Renal pelvis (tissue), 4 donors: ENCODE data around the gene HOXC10. TPM values are rescaled to one million over a fixed set of nuclear protein-coding genes. Genes with fewer than 3 reads are reported as not detected.

ENCODE experiments used
- DNase-seq: peaks from one replicate; pipeline ENCODE4 v3.0.0-alpha.2; 2013
- polyA plus RNA-seq, 3 donors: library from polyadenylated mRNA; unstranded; fragments of 120-200 nt; gene quantifications; one replicate each; pipeline ENCODE4 v1.2.1, GENCODE V29; 2013; ENCODE audit not compliant: insufficient read length in 3 of 3

Gene HOXC10
- polyA plus RNA-seq, 3 donors = 53.8 to 61.0 (median 58.4) TPM

- no peak for DNase-seq
These were observed 10.6 kb upstream of the HOXC10 start, which contains the start of gene HOTAIR for GRCh38 chr12:53974084-53975063. HOTAIR (minus strand) TSS chr12:53974954.

DNA sequence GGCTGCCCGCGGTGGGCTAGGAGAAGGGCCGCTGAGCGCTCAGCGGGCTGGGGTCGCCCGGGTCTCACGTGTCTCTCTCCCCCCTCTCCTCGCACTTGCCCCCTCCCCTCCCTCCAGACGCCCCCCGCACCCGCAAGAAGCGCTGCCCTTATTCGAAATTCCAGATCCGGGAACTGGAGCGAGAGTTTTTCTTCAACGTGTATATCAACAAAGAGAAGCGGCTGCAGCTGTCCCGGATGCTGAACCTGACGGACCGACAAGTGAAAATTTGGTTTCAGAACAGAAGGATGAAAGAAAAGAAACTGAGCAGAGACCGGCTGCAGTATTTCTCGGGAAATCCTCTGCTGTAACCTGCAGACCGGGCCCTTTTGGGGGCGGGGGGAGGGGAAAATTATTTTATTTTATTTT, 9.9 kb upstream of the HOXC10 start:
- DNase-seq = no peak

GRCh38 chr12:53975479-53976152, 9.3 kb upstream of the HOXC10 start:
- DNase-seq = no peak

- DNase-seq = no peak
These were observed 8.6 kb upstream of the HOXC10 start for GRCh38 chr12:53976172-53976822.

DNA sequence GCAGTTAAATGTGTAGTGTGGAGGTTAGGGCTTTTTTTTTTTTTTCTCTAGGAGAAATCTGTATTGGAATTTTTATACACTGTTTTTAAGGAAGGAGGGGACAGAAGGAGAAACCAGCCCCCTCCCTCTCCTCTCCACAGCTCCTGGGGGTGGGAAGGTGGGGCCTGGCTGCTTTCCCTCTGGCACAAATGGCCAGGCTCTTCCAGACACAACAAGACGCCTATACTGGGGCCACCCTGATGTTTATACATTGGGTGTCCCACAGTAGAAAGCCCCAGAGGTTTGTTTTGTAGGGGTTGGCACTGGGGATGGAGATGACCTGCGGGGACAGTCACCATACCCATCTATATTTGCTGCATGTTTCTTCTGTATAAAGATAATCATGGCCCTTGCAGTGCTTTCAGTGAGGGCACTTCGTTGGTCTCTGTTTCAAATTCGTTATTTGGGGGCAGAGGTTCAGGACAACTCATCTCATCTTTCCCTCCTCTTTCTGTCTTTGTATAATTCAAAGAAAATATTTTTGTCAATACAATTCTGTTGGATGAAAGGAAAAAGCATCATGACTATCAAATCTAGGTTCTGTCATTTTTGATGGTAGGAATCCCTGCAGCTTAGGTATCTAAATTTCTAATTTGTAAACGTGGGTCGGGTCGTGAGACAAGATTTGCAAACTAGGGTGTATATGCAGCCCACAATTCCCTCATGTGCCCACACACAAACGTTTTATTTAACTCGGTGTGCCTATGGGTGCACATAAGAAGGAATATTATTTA, 7.9 kb upstream of the HOXC10 start:
- no peak for DNase-seq

DNA sequence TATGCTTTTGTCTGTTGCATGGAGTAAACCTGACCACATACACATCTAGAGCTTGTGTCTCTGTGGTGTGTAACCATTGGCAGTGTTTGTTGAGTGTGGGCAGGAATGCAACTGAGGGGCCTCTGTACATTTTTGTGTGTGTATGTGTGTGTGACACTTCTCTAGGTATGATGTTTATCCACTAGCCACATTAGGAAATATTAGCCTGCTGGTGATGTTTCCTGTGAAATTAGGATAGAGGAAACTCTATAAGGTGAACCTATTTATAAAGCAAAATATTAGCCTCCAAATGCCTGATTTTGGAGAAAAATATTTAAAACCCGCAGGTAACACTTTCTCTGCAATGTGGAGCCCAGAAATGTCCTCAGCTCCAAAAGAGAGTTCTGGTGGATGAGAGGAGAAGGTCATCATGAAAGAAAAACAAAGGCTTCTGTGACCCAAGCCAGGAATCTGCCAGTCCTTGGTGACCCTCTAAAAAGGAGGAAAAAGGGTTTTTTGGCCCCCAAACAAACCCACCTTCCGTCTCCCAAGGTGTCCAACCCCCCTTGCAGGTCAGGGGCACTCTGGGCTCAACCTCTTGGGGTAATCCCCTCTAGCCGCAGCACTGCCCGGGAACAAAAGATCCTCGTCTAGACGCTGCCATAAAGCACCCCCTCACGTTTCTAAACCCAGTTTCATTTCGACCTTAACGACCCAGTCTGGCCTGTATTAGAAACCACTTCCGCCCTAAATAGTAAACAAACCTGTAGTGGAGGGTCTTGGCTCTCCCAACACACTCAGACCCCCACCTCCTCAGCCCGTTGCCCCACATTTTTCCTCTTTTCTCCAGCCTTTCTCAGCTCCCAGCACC, 7.1 kb upstream of the HOXC10 start:
- DNase-seq = no peak

- no peak for DNase-seq
These were observed 6.2 kb upstream of the HOXC10 start for GRCh38 chr12:53978477-53979356.

- no peak for DNase-seq
These were observed 4.7 kb upstream of the HOXC10 start for GRCh38 chr12:53980104-53980801.

DNA sequence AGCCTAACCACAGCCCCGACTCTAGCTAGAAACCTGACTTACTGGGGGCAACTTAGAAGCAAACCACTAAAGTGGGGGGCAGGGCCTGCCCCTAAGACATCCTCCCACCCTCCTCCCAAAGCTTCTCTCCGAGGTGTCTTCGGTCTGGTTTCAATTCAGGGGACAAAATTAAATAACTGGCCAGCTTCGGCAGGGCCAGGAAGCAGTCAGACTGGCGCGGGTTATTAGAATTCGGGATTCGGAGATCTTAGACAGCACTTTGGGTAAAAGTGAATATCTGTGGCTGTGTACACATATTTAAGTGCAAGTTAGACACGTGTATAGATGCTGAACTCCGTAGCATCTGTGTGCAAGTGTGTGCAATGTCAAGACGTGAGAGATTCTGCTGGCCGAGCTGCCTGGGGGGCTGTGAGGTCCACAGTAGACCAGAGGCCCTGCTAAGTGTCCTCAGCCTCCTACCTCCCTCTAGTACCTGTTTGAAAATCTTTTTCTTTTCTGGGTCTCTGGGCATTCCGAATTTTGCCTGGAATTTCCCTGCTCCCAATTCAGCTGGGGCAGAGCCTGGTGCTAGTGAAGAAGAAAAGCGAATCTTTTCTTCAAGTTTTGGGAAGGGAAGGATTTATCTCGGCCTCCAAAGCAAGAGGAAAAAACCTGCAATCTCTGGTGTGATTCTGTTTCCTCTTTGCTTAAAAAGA, 4.0 kb upstream of the HOXC10 start:
- no peak for DNase-seq

GRCh38 chr12:53981634-53982565, 3.0 kb upstream of the HOXC10 start:
- DNase-seq = no peak

DNA sequence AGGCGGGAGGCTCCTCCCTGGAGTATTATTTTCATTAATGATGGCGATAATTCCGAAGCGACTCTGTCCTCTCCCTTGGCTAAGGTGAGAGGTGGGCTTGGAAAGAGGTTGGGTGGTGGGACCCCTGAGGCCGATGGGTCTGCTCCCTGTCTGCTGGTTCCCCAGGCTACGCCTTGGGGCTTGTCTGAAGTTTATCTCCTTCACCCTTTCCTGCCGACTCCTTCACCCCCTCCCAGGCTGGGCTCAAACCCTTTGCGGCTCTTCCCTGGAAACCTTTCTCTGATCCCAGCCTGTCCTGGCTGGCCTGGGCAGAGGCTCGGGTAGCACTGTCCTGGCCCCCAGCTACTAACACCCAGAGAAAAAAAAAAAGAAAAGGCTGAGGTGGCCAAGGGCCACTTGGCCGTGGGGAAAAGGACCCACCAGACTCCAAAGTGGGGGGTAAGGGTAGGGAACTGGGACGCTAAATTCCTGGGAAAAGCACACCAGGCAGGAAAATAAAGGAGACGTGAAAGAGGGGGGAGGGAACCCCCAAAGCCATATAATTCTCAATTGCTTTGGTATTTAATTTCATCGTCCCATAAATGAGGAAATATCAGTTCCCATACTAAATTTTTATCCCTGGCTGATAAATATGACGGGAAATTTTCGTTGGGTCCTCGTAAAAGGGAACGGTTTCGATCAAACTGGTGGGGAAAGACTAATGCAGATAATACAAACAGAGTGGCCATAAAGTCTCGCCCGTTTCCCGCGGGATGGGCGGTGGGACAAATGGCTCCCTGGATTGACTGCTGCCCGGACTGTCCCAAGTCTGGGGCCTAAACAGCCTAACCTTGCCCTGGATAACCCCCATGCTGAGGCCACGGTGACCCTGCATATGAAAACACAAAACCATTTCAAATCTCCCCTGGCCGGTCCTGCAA, 2.0 kb upstream of the HOXC10 start:
- no peak for DNase-seq

GRCh38 chr12:53983568-53983949, 1.4 kb upstream of the HOXC10 start:
- DNase-seq = no peak

GRCh38 chr12:53983950-53984572, 885 bp upstream of the HOXC10 start:
- no peak for DNase-seq

DNA sequence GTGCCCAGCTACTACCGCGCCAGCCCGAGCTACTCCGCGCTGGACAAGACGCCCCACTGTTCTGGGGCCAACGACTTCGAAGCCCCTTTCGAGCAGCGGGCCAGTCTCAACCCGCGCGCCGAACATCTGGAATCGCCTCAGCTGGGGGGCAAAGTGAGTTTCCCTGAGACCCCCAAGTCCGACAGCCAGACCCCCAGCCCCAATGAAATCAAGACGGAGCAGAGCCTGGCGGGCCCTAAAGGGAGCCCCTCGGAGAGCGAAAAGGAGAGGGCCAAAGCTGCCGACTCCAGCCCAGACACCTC, 697 bp downstream of the HOXC10 start:
- DNase-seq = no peak

DNA sequence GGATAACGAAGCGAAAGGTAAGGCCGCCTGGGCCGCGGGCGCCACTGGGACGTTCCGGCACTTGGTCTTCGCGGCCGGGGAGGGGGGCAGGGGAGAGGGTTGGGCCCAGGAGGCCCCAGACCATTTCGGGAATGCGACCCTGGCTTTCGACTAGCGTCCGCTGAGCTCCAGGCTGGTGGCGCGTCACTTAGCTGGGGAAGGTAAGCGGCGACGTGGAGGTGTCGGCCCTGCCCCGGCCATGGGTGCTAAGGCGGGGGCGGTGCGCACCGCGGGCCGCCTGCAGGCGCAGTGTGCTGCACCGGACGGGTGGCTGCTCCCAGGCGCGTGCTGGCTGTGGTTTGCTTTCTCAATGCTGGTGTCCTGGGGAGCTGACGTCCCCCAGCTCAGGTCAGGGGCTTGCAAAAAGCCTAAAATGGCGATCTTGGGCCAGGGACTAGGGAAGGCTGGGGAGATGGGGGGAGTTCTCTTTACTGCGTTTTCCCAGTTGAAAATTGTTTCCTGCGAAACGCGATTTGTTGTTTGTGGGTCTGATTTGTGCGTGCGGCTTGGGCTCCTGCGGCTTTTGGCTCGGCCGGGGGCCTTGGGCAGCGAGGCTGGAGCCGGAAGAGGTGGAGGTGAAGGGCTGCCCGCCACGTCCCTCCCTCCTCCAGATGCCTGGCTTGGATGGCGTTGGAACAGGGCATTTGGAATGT, 1.2 kb downstream of the HOXC10 start:
- DNase-seq = no peak
